Measurements from ENCODE around the gene STT3B.

DNA sequence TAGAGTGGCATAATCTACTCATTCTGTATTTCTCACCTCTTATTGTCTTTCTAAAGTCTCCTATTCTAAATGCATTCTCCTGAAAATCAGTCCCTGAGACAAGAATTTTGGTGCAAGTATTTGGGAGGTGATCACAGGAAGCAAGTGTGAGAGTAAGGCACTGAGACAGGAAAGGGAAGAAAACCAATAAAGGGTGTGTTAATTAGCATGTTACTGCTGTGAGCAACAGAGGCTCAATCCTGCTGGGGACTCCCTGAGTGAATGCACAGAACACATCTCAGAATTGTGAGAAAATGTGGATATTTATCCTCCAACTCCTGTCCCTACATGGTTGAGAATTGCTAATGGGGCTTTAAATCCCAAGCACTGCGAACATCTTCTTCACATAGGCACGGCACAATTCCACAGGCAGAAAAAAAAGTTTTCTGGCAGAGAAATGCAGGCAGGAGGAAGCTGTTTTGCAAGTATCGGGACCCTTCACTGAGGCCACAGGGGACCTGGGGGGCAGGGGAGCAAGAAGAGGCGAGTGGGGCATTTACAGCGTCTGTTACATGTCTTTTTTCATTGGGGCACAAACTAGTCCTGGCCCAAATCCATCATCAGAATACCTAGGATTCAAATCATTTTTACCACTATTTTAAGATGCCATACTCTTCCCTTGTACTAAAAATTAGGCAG, 27.2 kb upstream of the STT3B start:
- TF ChIP-seq POLR2A (IDR thresholded peaks at IDR 0.05; ENCODE audit: low read depth, low read length) (no peak), POLR2AphosphoS5 (IDR thresholded peaks at IDR 0.05; ENCODE audit: low read depth, low read length) (no peak)

Measured in GM12892 (cell line).